Superior temporal gyrus (tissue), 1 donor: ENCODE measurements around the gene TEAD2.

ENCODE experiments used
- DNase-seq: peaks from one replicate; pipeline ENCODE4 v3.0.0-alpha.2; 2016; ENCODE audit errors: extremely low spot score

Gene TEAD2

DNA sequence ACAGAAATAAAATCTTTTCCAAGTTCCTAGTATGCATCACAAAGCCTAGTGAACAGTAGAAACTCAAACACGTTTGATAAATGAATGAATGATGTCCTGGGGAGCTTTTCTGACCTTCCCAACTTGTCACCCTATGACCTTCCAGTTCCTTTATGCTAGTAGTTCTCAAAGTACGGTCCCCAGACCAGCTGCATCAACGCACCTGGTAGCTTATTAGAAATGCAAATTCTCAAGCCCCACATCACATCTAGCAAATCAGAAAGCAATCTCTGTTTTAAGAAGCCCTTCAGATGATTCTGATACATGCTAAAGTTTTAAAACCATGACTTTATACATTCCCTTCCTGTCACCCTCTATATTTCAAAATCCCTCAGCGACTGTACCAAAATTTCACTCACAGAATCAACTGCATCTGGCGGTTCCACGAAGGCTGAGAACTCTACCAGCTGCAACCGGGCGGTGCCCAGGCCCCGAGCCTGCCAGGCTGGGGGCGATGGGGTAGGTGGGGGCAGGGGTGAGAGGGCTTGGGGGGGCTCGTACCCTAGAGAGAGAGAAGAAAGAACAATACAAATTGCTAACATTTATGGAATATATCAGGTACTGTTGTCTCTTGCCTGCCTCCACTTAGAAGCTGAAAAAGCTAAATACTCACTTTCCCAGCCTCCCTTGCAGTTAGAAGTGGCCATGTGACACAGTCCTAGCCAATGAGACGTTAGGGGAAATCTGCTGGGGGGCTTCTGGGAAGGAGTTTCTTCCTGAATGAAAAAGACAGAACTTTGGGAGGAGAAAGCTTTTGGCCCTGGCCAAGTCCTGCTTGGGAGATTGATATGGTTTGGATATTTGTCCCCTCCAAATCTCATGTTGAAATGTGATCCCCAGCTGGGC lies 13.7 kb downstream of the TEAD2 start:
- no peak for DNase-seq

- peak; percentile 45 for DNase-seq
Measured at GRCh38 chr19:49347835-49348234, 14.4 kb downstream of the TEAD2 start.

DNA sequence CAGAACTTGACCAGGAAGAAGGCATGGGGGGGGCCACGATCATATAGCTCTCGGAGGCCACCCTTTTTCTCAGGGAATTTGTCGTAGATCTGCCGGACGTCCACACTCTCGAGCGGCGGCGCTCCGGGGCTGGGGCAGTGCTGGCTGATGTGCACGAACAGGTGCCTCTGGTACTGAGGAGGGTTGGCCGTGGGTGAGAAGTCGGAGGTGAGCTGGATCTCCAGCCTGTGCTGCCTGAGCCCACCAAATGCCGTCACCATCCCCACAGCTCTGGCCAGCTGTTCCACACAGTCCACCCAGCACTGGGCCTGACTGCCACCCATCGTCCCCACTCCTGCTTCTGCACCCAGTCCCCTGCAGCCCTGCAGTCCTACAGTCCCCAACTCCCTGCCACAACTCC lies 15.0 kb downstream of the TEAD2 start:
- no peak for DNase-seq

- DNase-seq, result no peak
Measured at GRCh38 chr19:49344505-49345423, 17.5 kb downstream of the TEAD2 start.

DNA sequence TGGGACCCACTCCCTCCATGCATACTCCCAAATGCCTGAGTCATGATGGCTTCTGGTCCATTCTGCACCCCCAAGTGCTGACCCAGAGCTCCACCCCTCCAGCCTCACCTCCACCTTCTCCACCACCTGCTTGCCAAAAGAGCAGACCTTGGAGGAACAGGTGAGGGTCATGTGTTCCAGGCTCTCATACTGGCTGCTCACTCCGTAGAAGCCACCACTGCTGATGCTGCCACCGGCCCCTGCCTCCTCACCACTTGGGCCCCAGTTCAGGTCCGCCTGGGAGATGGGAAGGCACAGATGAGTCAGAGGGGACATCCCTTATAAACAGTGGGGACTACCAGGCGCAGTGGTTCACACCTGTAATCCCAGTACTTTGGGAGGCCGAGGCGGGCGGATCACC lies 19.1 kb downstream of the TEAD2 start:
- DNase-seq, result no peak

- DNase-seq, result no peak
Measured at GRCh38 chr19:49342291-49342721, 19.9 kb downstream of the TEAD2 start.

DNA sequence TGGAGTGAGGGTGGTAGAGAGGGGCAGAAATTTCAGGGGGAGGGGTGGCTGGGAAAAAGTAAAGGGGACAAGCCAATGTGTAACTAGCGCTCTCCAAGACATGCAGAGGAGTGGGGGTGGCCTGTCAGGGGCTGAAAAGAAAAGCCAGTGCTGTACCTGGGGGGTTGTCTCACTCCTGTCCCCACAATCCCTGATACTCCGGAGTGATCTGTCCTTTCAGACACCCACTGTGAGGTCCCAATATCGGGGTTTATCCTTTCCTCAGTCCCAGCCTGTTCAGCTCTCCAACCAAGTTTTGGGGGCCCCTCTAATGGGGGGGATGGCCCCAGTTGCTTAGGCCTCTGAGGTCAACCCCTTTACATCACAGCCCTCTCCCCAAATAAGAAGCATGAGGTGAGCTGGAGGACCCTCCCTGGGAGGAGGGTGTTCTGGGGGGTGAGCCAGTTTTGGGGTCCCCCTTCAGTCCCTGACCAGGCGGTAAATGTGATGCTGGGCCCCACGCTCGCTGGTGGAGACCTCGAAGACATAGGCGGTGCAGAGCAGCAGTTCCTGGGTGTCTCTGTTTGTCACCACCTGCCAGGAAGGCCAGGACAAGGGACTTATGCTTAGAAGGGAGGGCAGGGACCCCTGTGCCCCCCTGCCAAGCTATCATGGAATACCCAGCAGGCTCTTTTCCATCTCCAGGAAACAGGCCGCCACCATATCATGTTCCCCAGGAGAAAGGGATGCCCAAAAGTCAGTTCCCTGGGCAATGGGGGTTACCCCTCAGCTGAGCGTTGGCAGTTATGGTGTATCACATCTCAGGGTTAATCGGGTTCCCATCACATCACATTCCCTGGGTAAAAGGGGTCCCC lies 21.1 kb downstream of the TEAD2 start:
- DNase-seq, result no peak

GRCh38 chr19:49340069-49340864 lies 21.9 kb downstream of the TEAD2 start:
- no peak for DNase-seq

DNA sequence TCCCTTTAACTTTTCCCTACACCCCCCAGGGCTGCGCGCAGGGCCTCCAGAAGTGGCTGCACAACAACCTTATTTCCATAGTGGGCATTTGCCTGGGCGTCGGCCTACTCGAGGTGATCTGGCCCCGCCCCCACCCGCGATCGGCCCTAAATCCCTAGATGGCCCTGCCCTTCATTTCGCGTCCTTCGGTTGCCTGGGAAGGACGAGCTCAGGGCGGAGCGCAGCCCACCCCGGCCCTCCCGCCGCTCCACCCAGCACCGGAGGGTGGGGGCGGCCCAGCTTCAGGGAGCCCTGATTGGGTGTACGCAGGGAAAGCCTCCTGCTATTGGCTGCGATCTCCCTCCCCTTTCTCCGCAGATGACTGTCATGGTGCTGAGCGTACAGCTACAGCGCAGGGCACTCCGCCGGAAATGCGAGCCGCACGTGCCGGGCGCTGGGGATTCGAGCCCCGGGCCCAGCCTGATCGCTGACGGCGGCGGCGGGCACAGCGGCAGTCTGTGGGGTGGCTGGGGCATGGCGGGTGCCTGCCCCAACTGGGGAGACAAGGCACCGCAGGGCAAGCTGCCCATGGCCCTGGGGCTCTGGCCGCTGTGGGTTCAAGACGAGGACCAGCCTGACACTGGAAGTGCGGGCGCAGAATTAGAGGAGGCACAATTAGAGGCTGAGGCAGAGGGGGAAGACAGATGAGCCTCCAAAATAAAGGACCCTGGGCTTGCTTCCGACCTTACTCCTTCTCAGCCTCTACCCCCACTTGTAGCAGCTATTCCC lies 22.7 kb downstream of the TEAD2 start:
- DNase-seq, result peak; percentile 60

DNA sequence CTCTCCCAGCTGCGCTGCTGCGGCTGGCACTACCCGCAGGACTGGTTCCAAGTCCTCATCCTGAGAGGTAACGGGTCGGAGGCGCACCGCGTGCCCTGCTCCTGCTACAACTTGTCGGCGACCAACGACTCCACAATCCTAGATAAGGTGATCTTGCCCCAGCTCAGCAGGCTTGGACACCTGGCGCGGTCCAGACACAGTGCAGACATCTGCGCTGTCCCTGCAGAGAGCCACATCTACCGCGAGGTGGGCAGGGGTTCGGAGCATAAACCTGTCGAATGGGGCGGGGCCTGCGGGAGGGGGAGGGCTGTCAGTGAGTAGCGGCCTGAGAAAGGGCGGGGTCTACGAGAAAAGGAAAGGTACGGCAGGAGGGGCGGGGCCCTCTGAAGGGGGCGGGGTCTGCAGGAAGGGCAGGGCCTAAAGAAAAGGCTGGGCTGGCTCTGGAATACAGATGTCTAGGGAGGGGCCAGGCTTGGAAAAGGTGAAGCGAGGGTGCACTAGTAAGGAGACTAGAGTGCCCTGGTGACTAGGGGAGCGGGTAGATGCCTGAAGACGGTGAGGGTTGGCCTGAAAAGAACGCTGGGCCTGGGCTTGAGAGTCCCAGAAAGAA lies 23.4 kb downstream of the TEAD2 start:
- no peak for DNase-seq

GRCh38 chr19:49338023-49338677 lies 24.1 kb downstream of the TEAD2 start:
- DNase-seq, result no peak

GRCh38 chr19:49337267-49338022 lies 24.8 kb downstream of the TEAD2 start:
- DNase-seq, result no peak

- DNase-seq, result no peak
Measured at GRCh38 chr19:49336482-49337266, 25.5 kb downstream of the TEAD2 start.

DNA sequence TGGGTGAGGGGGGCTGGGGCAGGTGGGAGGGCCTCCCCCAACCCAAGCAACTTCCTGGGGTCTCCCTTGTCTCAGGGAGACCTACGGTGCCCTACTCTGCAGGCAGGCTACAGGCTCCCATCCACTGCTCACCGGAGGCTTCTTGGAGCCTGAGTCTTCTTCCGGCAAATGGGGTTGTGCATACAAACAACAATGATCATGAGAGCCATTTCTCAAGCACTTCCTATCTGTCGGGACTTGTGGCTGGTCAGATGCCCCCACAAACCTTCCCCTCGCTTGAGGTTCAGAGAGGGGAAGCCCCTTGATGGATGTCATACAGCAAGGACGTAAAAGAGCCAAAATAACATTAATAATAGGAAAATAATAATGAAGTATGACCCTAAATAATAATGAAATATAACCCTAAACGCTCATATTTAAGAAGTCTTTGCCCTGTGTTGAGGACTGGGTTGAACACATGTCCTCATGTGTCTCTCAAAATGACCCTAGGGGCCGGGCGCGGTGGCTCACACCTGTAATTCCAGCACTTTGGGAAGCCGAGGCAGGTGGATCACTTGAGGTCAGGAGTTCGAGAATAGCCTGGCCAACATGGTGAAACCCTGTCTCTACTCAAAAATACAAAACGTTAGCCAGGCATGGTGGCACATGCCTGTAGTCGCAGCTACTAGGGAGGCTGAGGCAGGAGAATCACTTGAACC lies 26.3 kb downstream of the TEAD2 start:
- DNase-seq, result no peak

- no peak for DNase-seq
Measured at GRCh38 chr19:49335071-49335783, 27.0 kb downstream of the TEAD2 start, which contains the start of gene CD37. TSS of gene CD37 (plus strand) at chr19:49335406. CDS start at chr19:49335541, 135 bp downstream.

DNA sequence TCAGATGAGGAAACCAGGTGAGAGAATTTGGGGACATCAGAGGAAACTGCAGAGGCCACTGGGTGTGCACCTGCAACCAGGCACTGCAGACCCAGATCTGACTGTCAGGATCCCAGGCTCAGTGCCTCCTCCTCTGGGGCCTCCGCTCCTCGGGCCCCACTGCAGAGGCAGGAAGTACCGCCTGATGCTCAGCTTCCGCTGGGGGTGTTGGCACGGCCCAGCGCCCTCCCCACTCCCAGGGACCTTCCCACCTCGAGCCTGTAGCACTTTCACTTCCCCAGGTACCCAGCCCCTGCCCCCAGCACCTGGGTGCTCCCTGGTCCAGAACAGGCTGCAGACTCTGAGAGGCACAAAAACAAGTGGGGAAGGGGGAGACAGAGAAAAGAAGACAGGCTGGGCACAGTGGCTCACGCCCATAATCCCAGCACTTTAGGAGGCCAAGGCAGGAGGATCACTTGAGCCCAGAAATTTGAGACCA lies 28.4 kb downstream of the TEAD2 start:
- DNase-seq, result no peak
